HFF-Myc (cell line): Measurements from ENCODE around the gene CLASP1.
"Not testable (repeated sequence)": the region's sequence is repeated elsewhere in the genome, so short reads cannot be mapped to it uniquely, and the experiment has no call there.

Experiments
- DNase-seq: peaks from one replicate; pipeline ENCODE4 v3.0.0-alpha.2; 2011; ENCODE audit warnings: low read depth; ENCODE audit errors: extremely low read depth
- H3K4me3 ChIP-seq: replicated peaks from 2 replicates; pipeline ENCODE4 v1.5.1; 2011; ENCODE audit warnings: low read depth, mild to moderate bottlenecking, control low read depth, low read length
- TF ChIP-seq, protein P1 (sequence below): IDR thresholded peaks from 2 replicates; pipeline ENCODE4 v1.5.1; 2012; ENCODE audit warnings: mild to moderate bottlenecking, low read depth, low read length, control low read depth; ENCODE audit errors: missing control alignments

The CLASP1 gene

DNA sequence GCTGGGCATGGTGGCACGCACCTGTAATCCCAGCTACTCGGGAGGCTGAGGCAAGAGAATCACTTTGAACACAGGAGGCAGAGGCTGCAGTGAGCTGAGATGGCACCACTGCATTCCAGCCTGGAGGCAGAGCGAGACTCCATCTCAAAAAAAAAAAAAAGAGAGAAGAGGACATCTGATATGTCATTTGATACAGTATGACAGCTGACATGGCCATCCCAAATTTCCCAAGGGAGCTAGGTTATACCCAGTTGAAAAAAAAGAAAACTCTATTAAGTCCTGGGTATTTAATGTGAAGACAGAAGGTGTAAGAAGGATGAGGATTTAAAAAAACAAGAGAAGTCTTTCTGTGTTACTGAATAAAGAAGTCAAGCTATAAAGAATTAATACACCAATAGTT is 23.3 kb downstream of the CLASP1 start:
- no peak for DNase-seq
- no peak overlapping the region for H3K4me3 ChIP-seq
- TF ChIP-seq, protein P1, sequence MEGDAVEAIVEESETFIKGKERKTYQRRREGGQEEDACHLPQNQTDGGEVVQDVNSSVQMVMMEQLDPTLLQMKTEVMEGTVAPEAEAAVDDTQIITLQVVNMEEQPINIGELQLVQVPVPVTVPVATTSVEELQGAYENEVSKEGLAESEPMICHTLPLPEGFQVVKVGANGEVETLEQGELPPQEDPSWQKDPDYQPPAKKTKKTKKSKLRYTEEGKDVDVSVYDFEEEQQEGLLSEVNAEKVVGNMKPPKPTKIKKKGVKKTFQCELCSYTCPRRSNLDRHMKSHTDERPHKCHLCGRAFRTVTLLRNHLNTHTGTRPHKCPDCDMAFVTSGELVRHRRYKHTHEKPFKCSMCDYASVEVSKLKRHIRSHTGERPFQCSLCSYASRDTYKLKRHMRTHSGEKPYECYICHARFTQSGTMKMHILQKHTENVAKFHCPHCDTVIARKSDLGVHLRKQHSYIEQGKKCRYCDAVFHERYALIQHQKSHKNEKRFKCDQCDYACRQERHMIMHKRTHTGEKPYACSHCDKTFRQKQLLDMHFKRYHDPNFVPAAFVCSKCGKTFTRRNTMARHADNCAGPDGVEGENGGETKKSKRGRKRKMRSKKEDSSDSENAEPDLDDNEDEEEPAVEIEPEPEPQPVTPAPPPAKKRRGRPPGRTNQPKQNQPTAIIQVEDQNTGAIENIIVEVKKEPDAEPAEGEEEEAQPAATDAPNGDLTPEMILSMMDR = no peak

- DNase-seq = no peak
- TF ChIP-seq, protein P1 = no peak
- no peak overlapping the region for H3K4me3 ChIP-seq
Measured at GRCh38 chr2:121617042-121617599, 32.1 kb downstream of the CLASP1 start.

DNA sequence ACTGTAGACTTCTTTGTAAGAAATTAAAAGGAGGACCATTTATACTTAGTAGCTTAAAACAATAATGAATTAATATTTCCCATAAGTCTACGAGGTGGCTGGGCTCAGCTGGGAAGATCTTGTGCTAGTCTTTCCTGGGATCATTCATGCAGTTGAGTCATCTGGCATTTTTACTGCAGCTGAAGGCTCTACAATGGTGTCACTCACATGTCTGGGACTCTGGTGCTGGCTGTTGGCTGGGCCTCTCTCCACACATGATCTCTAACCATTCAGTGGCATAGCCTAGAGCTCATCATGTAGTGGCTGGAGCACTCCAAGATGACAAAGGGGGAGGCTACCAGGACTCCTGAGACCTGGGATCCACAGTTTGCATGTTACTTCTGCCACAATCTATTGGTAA is 35.5 kb downstream of the CLASP1 start:
- DNase-seq = no peak
- no peak overlapping the region for H3K4me3 ChIP-seq
- TF ChIP-seq, protein P1 = no peak

- no peak overlapping the region for H3K4me3 ChIP-seq
- DNase-seq = no peak
- TF ChIP-seq, protein P1 = no peak
Measured at GRCh38 chr2:121613152-121613551, 36.1 kb downstream of the CLASP1 start.

GRCh38 chr2:121611730-121612705 is 37.2 kb downstream of the CLASP1 start:
- TF ChIP-seq, protein P1 = no peak

GRCh38 chr2:121611048-121611649 is 38.1 kb downstream of the CLASP1 start:
- DNase-seq = not testable (repeated sequence)

More at GRCh38 chr2:121611730-121612705, 37.2 kb downstream of the CLASP1 start:
- H3K4me3 ChIP-seq = no peak overlapping the region
- no peak for DNase-seq

GRCh38 chr2:121610487-121610874 is 38.8 kb downstream of the CLASP1 start:
- not testable (repeated sequence) for DNase-seq, H3K4me3 ChIP-seq

More at GRCh38 chr2:121611048-121611649, 38.1 kb downstream of the CLASP1 start:
- H3K4me3 ChIP-seq = not testable (repeated sequence)
